K562 (cell line): ENCODE data around the gene DGKZ. TPM values are rescaled to one million over a fixed set of nuclear protein-coding genes. Genes with fewer than 3 reads are reported as not detected.

ENCODE experiments used
- ATAC-seq: fragments of 200-7000 bp; cut with Tn5 transposase; 3 replicates; pipeline ENCODE4 v1.9.1; 2020; ENCODE audit warnings: moderate library complexity
- BruUV-seq: library from RNA; stranded (reverse); fragments of 400-500 nt; replicated peaks from 2 replicates; lab custom pipeline; 2021; lab: Mats Ljungman, UMichigan
- CTCF ChIA-PET: fragments of 300-600 bp; formaldehyde crosslinking; extraction: SDS; loops from one replicate; lab custom pipeline; 2021; ENCODE audit warnings: low intra/inter-chr PET ratio; lab: Yijun Ruan, JAX
- POLR2A ChIA-PET: fragments of 300-600, 350-650 bp; sonication (Branson Sonifier 250); formaldehyde crosslinking; extraction: SDS; loops from one replicate; lab custom pipeline; 2021; ENCODE audit warnings: antibody characterized with exemption, inconsistent platforms; lab: Yijun Ruan, JAX
- DNase-seq, 4 experiments: peaks; one replicate each; pipeline versions ENCODE4 v3.0.0 to v3.0.0-alpha.2; 2011 to 2018; ENCODE audit warnings: low spot score in 3 of 4, mixed read lengths in 3 of 4; ENCODE audit errors: extremely low read depth in 1 of 4
- FAIRE-seq: peaks from 2 replicates; lab custom pipeline; 2011; peaks lifted over from hg19 to GRCh38; lab: Jason Lieb, UNC
- H2AFZ ChIP-seq: 2 replicates; pipeline ENCODE4 v1.6.0; 2011; ENCODE audit warnings: low read depth, low read length, control low read depth, inconsistent platforms
- H3K27ac ChIP-seq: fragments of 200-600 bp; 3 replicates; pipeline ENCODE4 v1.8.0; 2011; ENCODE audit warnings: low read depth, mild to moderate bottlenecking, control low read depth, inconsistent platforms, low read length, moderate library complexity, mixed read lengths; ENCODE audit errors: extremely low read depth
- H3K27me3 ChIP-seq, 2 experiments: fragments of 300-600 bp in 1 of 2; 2 replicates in 1 of 2; 3 replicates in 1 of 2; pipeline versions ENCODE4 v1.6.0 to v1.8.0; 2011; ENCODE audit warnings: inconsistent platforms in 2 of 2, low read length in 2 of 2, mild to moderate bottlenecking in 1 of 2, mixed read lengths in 1 of 2, moderate library complexity in 1 of 2; ENCODE audit not compliant: control insufficient read depth in 2 of 2, insufficient read depth in 2 of 2
- H3K36me3 ChIP-seq: fragments of 300-600 bp; 3 replicates; pipeline ENCODE4 v1.8.0; 2011; ENCODE audit warnings: mild to moderate bottlenecking, low read length, inconsistent platforms; ENCODE audit not compliant: control insufficient read depth, insufficient read depth
- H3K4me1 ChIP-seq, 2 experiments: fragments of 200-600 bp in 1 of 2; replicated peaks in 1 of 2; 2 replicates in 1 of 2; 3 replicates in 1 of 2; pipeline versions ENCODE4 v1.5.1 to v1.8.0; 2011; ENCODE audit warnings: inconsistent platforms in 2 of 2, low read length in 2 of 2, mild to moderate bottlenecking in 1 of 2, mixed read lengths in 1 of 2, moderate library complexity in 1 of 2; ENCODE audit not compliant: control insufficient read depth in 2 of 2, insufficient read depth in 2 of 2
- H3K4me2 ChIP-seq: 2 replicates; pipeline ENCODE4 v1.6.1; 2011; ENCODE audit warnings: low read length, control low read depth, inconsistent platforms, mixed read lengths; ENCODE audit not compliant: insufficient read depth
- H3K4me3 ChIP-seq: fragments of 200-600 bp; sonication (generic), shearing (Covaris generic); 2 replicates; pipeline ENCODE4 v1.5.1; 2016; ENCODE audit warnings: control low read depth, inconsistent platforms
- H3K79me2 ChIP-seq: fragments of 200-600 bp; 3 replicates; pipeline ENCODE4 v1.8.0; 2011; ENCODE audit warnings: low read length, inconsistent platforms; ENCODE audit not compliant: control insufficient read depth, insufficient read depth
- H3K9ac ChIP-seq, 2 experiments: 2 replicates each; pipeline versions ENCODE4 v1.6.0 to v1.6.1; 2011; ENCODE audit warnings: low read depth in 2 of 2, low read length in 2 of 2, control low read depth in 1 of 2, inconsistent platforms in 1 of 2, mild to moderate bottlenecking in 1 of 2, mixed read lengths in 1 of 2; ENCODE audit not compliant: insufficient read depth in 1 of 2
- H3K9me1 ChIP-seq: one replicate; pipeline ENCODE4 v1.6.0; 2011; ENCODE audit warnings: inconsistent platforms, mild to moderate bottlenecking, low read length, moderate library complexity; ENCODE audit not compliant: control insufficient read depth, insufficient read depth
- H3K9me3 ChIP-seq: replicated peaks from 2 replicates; pipeline ENCODE4 v1.5.1; 2011; ENCODE audit warnings: low read depth, low read length, inconsistent platforms; ENCODE audit not compliant: control insufficient read depth, insufficient read depth
- H4K20me1 ChIP-seq: replicated peaks from 2 replicates; pipeline ENCODE4 v1.6.1; 2011; ENCODE audit warnings: low read length, inconsistent platforms, mixed read lengths; ENCODE audit not compliant: control insufficient read depth, insufficient read depth
- BCOR ChIP-seq: fragments of 450-650 bp; IDR thresholded peaks from 2 replicates; pipeline ENCODE4 v1.6.1; 2016
- HCFC1 ChIP-seq: IDR thresholded peaks from 2 replicates; pipeline ENCODE4 v1.6.1; 2012; ENCODE audit warnings: low read depth, low read length, improper control_type of control experiment
- HDAC6 ChIP-seq: IDR thresholded peaks from 2 replicates; pipeline ENCODE4 v1.6.1; 2012; ENCODE audit warnings: low read depth, mild to moderate bottlenecking, control low read depth, inconsistent platforms, low read length, moderate library complexity
- KDM1A ChIP-seq, 2 experiments: fragments of 450-650 bp; IDR thresholded peaks; 2 replicates each; pipeline ENCODE4 v1.6.1; 2016; ENCODE audit warnings: mild to moderate bottlenecking in 2 of 2
- MAFF ChIP-seq: IDR thresholded peaks from 2 replicates; pipeline ENCODE4 v1.6.1; 2012; ENCODE audit warnings: low read length, improper control_type of control experiment
- PML ChIP-seq: IDR thresholded peaks from 2 replicates; pipeline ENCODE4 v1.6.1; 2012; ENCODE audit warnings: low read length, inconsistent platforms
- RERE ChIP-seq: sonication (generic); formaldehyde crosslinking; IDR thresholded peaks from 2 replicates; pipeline ENCODE4 v1.8.0; 2023; ENCODE audit warnings: missing genetic modification reagents, mild to moderate bottlenecking, borderline replicate concordance
- ZFP36 ChIP-seq: fragments of 150-350 bp; IDR thresholded peaks from 2 replicates; pipeline ENCODE4 v1.6.1; 2018; ENCODE audit warnings: low read length, low read depth; ENCODE audit not compliant: partially characterized antibody
- whole genome bisulfite sequencing: fragments of 100-300 bp; shearing (Covaris generic); methylation state at CpG from one replicate; pipeline ENCODE4 v1.1.6; 2016; ENCODE audit warnings: low coverage, mixed read lengths; ENCODE audit not compliant: insufficient coverage; ENCODE audit errors: missing lambda C conversion rate; 5-methylcytosine and 5-hydroxymethylcytosine counted together
- in situ Hi-C: fragments of 300-500 bp; cut with MboI; formaldehyde crosslinking; loops from 4 replicates; pipeline ENCODE4 v1.15.0; 2018; ENCODE audit warnings: inconsistent platforms, mixed read lengths
- intact Hi-C: fragments of 100-400 bp; cut with micrococcal nuclease; formaldehyde crosslinking; loops from 2 replicates; pipeline ENCODE4 v1.14.2; 2022
- polyA plus RNA-seq, 8 experiments: library from polyadenylated mRNA; depleted of rRNA in 4 of 8; stranded (reverse) in 5 of 8; unstranded in 3 of 8; fragments of >200 nt; fragmentation: Nextera tagmentation in 2 of 8; fragmentation: Illumina TruSeq in 1 of 8; extraction: Ambion mirVana in 2 of 8; extraction: Trizol in 1 of 8; gene quantifications; 2 replicates each; pipeline versions ENCODE4 v1.2.1 to v1.2.3, GENCODE V29; 2011 to 2014; ENCODE audit warnings: inconsistent platforms in 1 of 8, missing spikeins in 1 of 8
- total RNA-seq, 7 experiments: library from RNA; depleted of rRNA in 6 of 7; stranded (reverse); fragments of >200 nt in 6 of 7; fragmentation: Illumina TruSeq in 2 of 7; extraction: Trizol in 2 of 7; gene quantifications; 2 replicates each; pipeline versions ENCODE4 v1.2.1 to v1.2.3, GENCODE V29; 2011 to 2021; ENCODE audit warnings: low replicate concordance in 1 of 7

The DGKZ gene
- total and polyA plus RNA-seq, 9 of the 15 experiments (the other 6 are each of a cell fraction or from before 2014, with no cell fraction given), result 0.51 to 100 (median 44.2) TPM

GRCh38 chr11:46331282-46331984 lies 15.8 kb upstream of the DGKZ start:
- Histone ChIP-seq H4K20me1 (peaks cover 3% of the 10 kb centered on the region; the same call in 1 of the 2 replicates), H3K9me1 (no peaks in the 10 kb centered on the region), H3K4me2 (no peak overlapping the region), H3K27ac (no peak overlapping the region), H3K36me3 (no peaks in the 10 kb centered on the region), H3K4me3 (no peak overlapping the region), H3K79me2 (no peaks in the 10 kb centered on the region), H2AFZ (no peak overlapping the region), H3K4me1 (peaks cover 10 to 33% of the 10 kb centered on the region in 2 experiments; a peak in 4 of 5 replicates), H3K9me3 (no peaks in the 10 kb centered on the region), H3K27me3 (peaks cover 40 to 69% of the 10 kb centered on the region in 2 experiments; a peak in 4 of 5 replicates), H3K9ac (no peak overlapping the region; a peak in 1 of 4 replicates)
- peak; percentile 62 for FAIRE-seq
- in situ Hi-C loops, result no loop called here
- no peak for DNase-seq
- BruUV-seq, result no TSS peak
- WGBS, result 2% methylated on average over 5 of the region's 5 CpGs
- ChIA-PET CTCF (no interaction called here), POLR2A (interaction anchor here (0.5 to 1.2 kb wide), 6 partner anchors 10 to 20 kb away, joined by 3 to 4 read pairs (median 4); no protein-coding TSS in a partner anchor)
- peak; percentile 57 for ATAC-seq
- TF ChIP-seq MAFF (no peak), KDM1A (IDR thresholded peaks at IDR 0.05) (peak in 1 of 2 experiments; percentile 25; a peak in 1 of 4 replicates), RERE (CRISPR knock-in tag) (no peak), HDAC6 (no peak), ZFP36 (peak; percentile 96), BCOR (peak; percentile 38; the same call in 1 of the 2 replicates), HCFC1 (no peak), PML (no peak)
- intact Hi-C loops, result no loop called here
